Naive thymus-derived CD8-positive, alpha-beta T cell (primary cell): ENCODE measurements around the gene ADA. TPM values are rescaled to one million over a fixed set of nuclear protein-coding genes. Genes with fewer than 3 reads are reported as not detected.

Source experiments
- ATAC-seq, 2 donors: fragments of 150-1000 bp; cut with Tn5 transposase in 1 of 2; sonication (Bioruptor Pico), chemical (Tn5 transposase) in 1 of 2; 1 replicate in 1 of 2; 2 replicates in 1 of 2; pipeline ENCODE4 v1.10.0; 2021; ENCODE audit warnings: mild to moderate bottlenecking in 2 of 2, moderate library complexity in 2 of 2
- POLR2A ChIA-PET: fragments of 350-600 bp; sonication (Branson Sonifier 250); formaldehyde crosslinking; loops from one replicate; lab custom pipeline; 2021; ENCODE audit warnings: antibody characterized with exemption; lab: Charles Lee
- DNase-seq, 10 donors: peaks; one replicate each; pipeline versions ENCODE4 v3.0.0 to v3.0.0-alpha.2; 2020 to 2022
- H3K27ac Mint-ChIP-seq, 10 donors: one replicate each; pipeline ENCODE4 v1.8.0; 2020 to 2022; ENCODE audit warnings: mild to moderate bottlenecking in 10 of 10, mixed read lengths in 10 of 10, moderate library complexity in 4 of 10, inconsistent platforms in 1 of 10
- H3K27me3 Mint-ChIP-seq, 5 donors: one replicate each; pipeline ENCODE4 v1.8.0; 2021 to 2022; ENCODE audit warnings: mixed read lengths in 5 of 5
- H3K36me3 Mint-ChIP-seq, 3 donors: one replicate each; pipeline ENCODE4 v1.8.0; 2020 to 2022; ENCODE audit warnings: mixed read lengths in 3 of 3, mild to moderate bottlenecking in 2 of 3, inconsistent platforms in 1 of 3
- H3K4me1 Mint-ChIP-seq, 4 donors: one replicate each; pipeline ENCODE4 v1.8.0; 2021 to 2022; ENCODE audit warnings: mixed read lengths in 4 of 4
- H3K4me3 Mint-ChIP-seq, 10 donors: one replicate each; pipeline ENCODE4 v1.8.0; 2020 to 2022; ENCODE audit warnings: mild to moderate bottlenecking in 10 of 10, mixed read lengths in 10 of 10, moderate library complexity in 6 of 10, inconsistent platforms in 1 of 10
- H3K9me3 Mint-ChIP-seq, 9 donors: one replicate each; pipeline ENCODE4 v1.8.0; 2020 to 2022; ENCODE audit warnings: mixed read lengths in 9 of 9, mild to moderate bottlenecking in 3 of 9, inconsistent platforms in 1 of 9, moderate library complexity in 1 of 9
- polyA plus RNA-seq, 3 donors: library from polyadenylated mRNA; unstranded; fragments of 300-500 nt; fragmentation: Illumina TruSeq; gene quantifications; one replicate each; pipeline ENCODE4 v1.2.3, GENCODE V29; 2021
- total RNA-seq, 8 experiments: library from RNA in 2 of 8; stranded (reverse) in 2 of 8; gene quantifications; one replicate each; pipeline ENCODE4 v1.2.3 and lab custom pipeline; 2021 to 2026

The ADA gene
- total and polyA plus RNA-seq, 5 experiments from 2014 or later = 24.1 to 47.1 (median 31.2) TPM

GRCh38 chr20:44609006-44609515, 42.4 kb downstream of the ADA start:
- peak in 1 of 10 donors; percentile 34 for DNase-seq
- peaks cover 0 to 3% (median 0%) of the 10 kb centered on the region in 5 donors for H3K27me3 Mint-ChIP-seq
- no peak for ATAC-seq
- H3K9me3 Mint-ChIP-seq = no peaks in the 10 kb centered on the region
- H3K27ac Mint-ChIP-seq = peak overlapping the region; percentile 43 to 100 (median 98)
- POLR2A ChIA-PET = interaction anchor here (0.7 to 3.7 kb wide), 12 partner anchors 9 to 394 kb away, joined by 3 to 47 read pairs (median 10); partner anchors contain the start of genes SERINC3 and TTPAL
- H3K36me3 Mint-ChIP-seq = peaks cover 0 to 6% (median 3%) of the 10 kb centered on the region in 3 donors
- peaks cover 15 to 46% (median 35%) of the 10 kb centered on the region in 4 donors for H3K4me1 Mint-ChIP-seq
- H3K4me3 Mint-ChIP-seq = no peak overlapping the region

- POLR2A ChIA-PET = no interaction called here
- peak overlapping the region in 9 of 10 donors; percentile 12 to 75 (median 45) for H3K27ac Mint-ChIP-seq
- no peaks in the 10 kb centered on the region for H3K9me3 Mint-ChIP-seq
- ATAC-seq (no peak), DNase-seq (peak in 1 of 10 donors; percentile 28)
- H3K36me3 Mint-ChIP-seq = peaks cover 0 to 2% (median 1%) of the 10 kb centered on the region in 3 donors
- no peak overlapping the region for H3K4me3 Mint-ChIP-seq
- peaks cover 10 to 40% (median 26%) of the 10 kb centered on the region in 4 donors for H3K4me1 Mint-ChIP-seq
- peaks cover 0 to 3% (median 0%) of the 10 kb centered on the region in 5 donors for H3K27me3 Mint-ChIP-seq
Observed at GRCh38 chr20:44606725-44607441, 44.6 kb downstream of the ADA start.

- H3K4me1 Mint-ChIP-seq = peaks cover 21 to 39% (median 35%) of the 10 kb centered on the region in 4 donors
- H3K9me3 Mint-ChIP-seq = no peaks in the 10 kb centered on the region
- no peak overlapping the region for H3K27ac Mint-ChIP-seq
- H3K4me3 Mint-ChIP-seq = no peak overlapping the region
- DNase-seq (peak in 1 of 10 donors; percentile 11), ATAC-seq (no peak)
- no peaks in the 10 kb centered on the region for H3K27me3 Mint-ChIP-seq
- peaks cover 0 to 2% (median 1%) of the 10 kb centered on the region in 3 donors for H3K36me3 Mint-ChIP-seq
- POLR2A ChIA-PET = interaction anchor here (0.7 to 0.8 kb wide), 3 partner anchors 12 to 18 kb away, joined by 3 to 4 read pairs (median 3); no protein-coding TSS in a partner anchor
Observed at GRCh38 chr20:44603327-44603726, 48.2 kb downstream of the ADA start.

GRCh38 chr20:44601801-44602204, 49.7 kb downstream of the ADA start:
- POLR2A ChIA-PET = interaction anchor here (1.0 kb wide), 1 partner anchor 14 kb away, joined by 4 read pairs; no protein-coding TSS in a partner anchor

GRCh38 chr20:44601236-44601671, 50.2 kb downstream of the ADA start:
- Mint-ChIP-seq H3K36me3 (peaks cover 0 to 2% (median 1%) of the 10 kb centered on the region in 3 donors), H3K4me3 (no peak overlapping the region), H3K27ac (peak overlapping the region in 3 of 10 donors; percentile 60 to 87 (median 69)), H3K4me1 (peaks cover 25 to 59% (median 41%) of the 10 kb centered on the region in 4 donors), H3K27me3 (no peaks in the 10 kb centered on the region), H3K9me3 (no peaks in the 10 kb centered on the region)
- no peak for ATAC-seq
- peak in 1 of 10 donors; percentile 42 for DNase-seq
- POLR2A ChIA-PET = interaction anchor here (0.6 kb wide), 1 partner anchor 268 kb away, joined by 3 read pairs; no protein-coding TSS in a partner anchor

More at GRCh38 chr20:44601801-44602204, 49.7 kb downstream of the ADA start:
- no peak for ATAC-seq
- H3K9me3 Mint-ChIP-seq = no peaks in the 10 kb centered on the region
- peak overlapping the region in 3 of 10 donors; percentile 6 to 39 (median 17) for H3K4me3 Mint-ChIP-seq
- peaks cover 25 to 55% (median 42%) of the 10 kb centered on the region in 4 donors for H3K4me1 Mint-ChIP-seq
- no peaks in the 10 kb centered on the region for H3K27me3 Mint-ChIP-seq
- H3K36me3 Mint-ChIP-seq = peaks cover 0 to 2% (median 1%) of the 10 kb centered on the region in 3 donors
- peak overlapping the region in 4 of 10 donors; percentile 60 to 87 (median 74) for H3K27ac Mint-ChIP-seq
- peak in 1 of 10 donors; percentile 16 for DNase-seq

- peak overlapping the region in 7 of 10 donors; percentile 29 to 87 (median 71) for H3K27ac Mint-ChIP-seq
- peaks cover 0 to 2% (median 1%) of the 10 kb centered on the region in 3 donors for H3K36me3 Mint-ChIP-seq
- H3K4me1 Mint-ChIP-seq = peaks cover 25 to 64% (median 41%) of the 10 kb centered on the region in 4 donors
- ATAC-seq (no peak), DNase-seq (peak in 1 of 10 donors; percentile 6)
- H3K4me3 Mint-ChIP-seq = peak overlapping the region in 1 of 10 donors; percentile 4
- no peaks in the 10 kb centered on the region for H3K9me3 Mint-ChIP-seq
- no peaks in the 10 kb centered on the region for H3K27me3 Mint-ChIP-seq
- POLR2A ChIA-PET = interaction anchor here (0.6 to 0.7 kb wide), 2 partner anchors 78 to 268 kb away, joined by 3 to 4 read pairs; no protein-coding TSS in a partner anchor
Observed at GRCh38 chr20:44600758-44601201, 50.7 kb downstream of the ADA start.

- H3K4me3 Mint-ChIP-seq = peak overlapping the region in 6 of 10 donors; percentile 5 to 75 (median 20)
- peak overlapping the region in 8 of 10 donors; percentile 17 to 87 (median 73) for H3K27ac Mint-ChIP-seq
- H3K27me3 Mint-ChIP-seq = no peaks in the 10 kb centered on the region
- no peaks in the 10 kb centered on the region for H3K9me3 Mint-ChIP-seq
- DNase-seq = no peak
- H3K4me1 Mint-ChIP-seq = peaks cover 25 to 64% (median 41%) of the 10 kb centered on the region in 4 donors
- ATAC-seq = no peak
- POLR2A ChIA-PET = interaction anchor here (0.6 to 0.7 kb wide), 2 partner anchors 78 to 269 kb away, joined by 3 to 4 read pairs; no protein-coding TSS in a partner anchor
- H3K36me3 Mint-ChIP-seq = peaks cover 0 to 2% (median under 1%) of the 10 kb centered on the region in 3 donors
Observed at GRCh38 chr20:44600301-44600700, 51.2 kb downstream of the ADA start.

- Mint-ChIP-seq H3K4me1 (peaks cover 25 to 67% (median 41%) of the 10 kb centered on the region in 4 donors), H3K36me3 (no peaks in the 10 kb centered on the region), H3K27ac (peak overlapping the region in 8 of 10 donors; percentile 17 to 87 (median 76)), H3K9me3 (no peaks in the 10 kb centered on the region), H3K4me3 (peak overlapping the region in 6 of 10 donors; percentile 9 to 75 (median 24)), H3K27me3 (no peaks in the 10 kb centered on the region)
- POLR2A ChIA-PET = interaction anchor here (1.1 to 2.8 kb wide), 2 partner anchors 10 to 78 kb away, joined by 3 to 12 read pairs; partner anchors contain the start of gene SERINC3
- DNase-seq (peak in 1 of 10 donors; percentile 24), ATAC-seq (no peak)
Observed at GRCh38 chr20:44599715-44600114, 51.8 kb downstream of the ADA start.

- DNase-seq (peak in 2 of 10 donors; percentile 22 to 59), ATAC-seq (peak; percentile 80 to 82)
- Mint-ChIP-seq H3K4me3 (peak overlapping the region; percentile 70 to 86 (median 76)), H3K27me3 (no peaks in the 10 kb centered on the region), H3K36me3 (no peaks in the 10 kb centered on the region), H3K4me1 (peaks cover 25 to 76% (median 41%) of the 10 kb centered on the region in 4 donors), H3K9me3 (no peaks in the 10 kb centered on the region), H3K27ac (peak overlapping the region; percentile 87 to 96 (median 93))
- POLR2A ChIA-PET = interaction anchor here (0.6 to 2.8 kb wide), 9 partner anchors 8 to 123 kb away, joined by 3 to 12 read pairs (median 4); partner anchors contain the start of genes SERINC3 and TTPAL
Observed at GRCh38 chr20:44598423-44599305, 52.8 kb downstream of the ADA start.

GRCh38 chr20:44597930-44598329, 53.6 kb downstream of the ADA start:
- H3K9me3 Mint-ChIP-seq = no peaks in the 10 kb centered on the region
- H3K27me3 Mint-ChIP-seq = no peaks in the 10 kb centered on the region
- peaks cover 0 to under 1% (median 0%) of the 10 kb centered on the region in 3 donors for H3K36me3 Mint-ChIP-seq
- DNase-seq = peak in 1 of 10 donors; percentile 21
- peak overlapping the region in 6 of 10 donors; percentile 73 to 78 (median 76) for H3K4me3 Mint-ChIP-seq
- H3K27ac Mint-ChIP-seq = peak overlapping the region; percentile 87 to 96 (median 93)
- POLR2A ChIA-PET = interaction anchor here (0.6 to 2.8 kb wide), 7 partner anchors 8 to 122 kb away, joined by 3 to 12 read pairs (median 4); partner anchors contain the start of gene TTPAL
- ATAC-seq = peak in 1 of 2 donors; percentile 19
- peaks cover 25 to 81% (median 41%) of the 10 kb centered on the region in 4 donors for H3K4me1 Mint-ChIP-seq

- no peaks in the 10 kb centered on the region for H3K27me3 Mint-ChIP-seq
- peak overlapping the region in 7 of 10 donors; percentile 75 to 96 (median 93) for H3K27ac Mint-ChIP-seq
- POLR2A ChIA-PET = interaction anchor here (1.2 to 2.8 kb wide), 3 partner anchors 12 to 122 kb away, joined by 4 to 12 read pairs (median 6); partner anchors contain the start of gene TTPAL
- H3K4me1 Mint-ChIP-seq = peaks cover 25 to 84% (median 41%) of the 10 kb centered on the region in 4 donors
- DNase-seq (no peak), ATAC-seq (no peak)
- H3K4me3 Mint-ChIP-seq = no peak overlapping the region
- no peaks in the 10 kb centered on the region for H3K9me3 Mint-ChIP-seq
- H3K36me3 Mint-ChIP-seq = peaks cover 0 to 3% (median 3%) of the 10 kb centered on the region in 3 donors
Observed at GRCh38 chr20:44597516-44597915, 54.0 kb downstream of the ADA start.
